ENCODE results near the gene EVI2B.
"Not testable (repeated sequence)": the region's sequence is repeated elsewhere in the genome, so short reads cannot be mapped to it uniquely, and the experiment has no call there.

EVI2B gene

GRCh38 chr17:31313982-31314781, at the start of gene EVI2B:
Gene EVI2B (minus strand): TSS chr17:31314054. CDS start chr17:31305609, 8,445 bp downstream.
- no peak for DNase-seq (ENCODE audit: low spot score)

GRCh38 chr17:31357839-31358394, 44.1 kb upstream of the EVI2B start:
- no peak for DNase-seq (ENCODE audit: low spot score)

GRCh38 chr17:31357091-31357490, 43.2 kb upstream of the EVI2B start:
- no peak for DNase-seq (ENCODE audit: low spot score)

- DNase-seq (ENCODE audit: low spot score), result no peak
Measured at GRCh38 chr17:31355935-31356334, 42.1 kb upstream of the EVI2B start.

GRCh38 chr17:31349454-31349853, 35.6 kb upstream of the EVI2B start:
- no peak for DNase-seq (ENCODE audit: low spot score)

GRCh38 chr17:31345191-31345747, 31.4 kb upstream of the EVI2B start:
- DNase-seq (ENCODE audit: low spot score), result not testable (repeated sequence)

- DNase-seq (ENCODE audit: low spot score), result no peak
Measured at GRCh38 chr17:31339906-31340661, 26.2 kb upstream of the EVI2B start.

GRCh38 chr17:31329221-31329620, 15.4 kb upstream of the EVI2B start:
- no peak for DNase-seq (ENCODE audit: low spot score)

- no peak for DNase-seq (ENCODE audit: low spot score)
Measured at GRCh38 chr17:31328160-31328535, 14.3 kb upstream of the EVI2B start.

GRCh38 chr17:31327534-31328159, 13.8 kb upstream of the EVI2B start:
- no peak for DNase-seq (ENCODE audit: low spot score)

- no peak for DNase-seq (ENCODE audit: low spot score)
Measured at GRCh38 chr17:31323551-31323950, 9.7 kb upstream of the EVI2B start.

- DNase-seq (ENCODE audit: low spot score), result no peak
Measured at GRCh38 chr17:31321966-31322365, 8.1 kb upstream of the EVI2B start.

GRCh38 chr17:31321481-31321880, 7.6 kb upstream of the EVI2B start, which contains the start of gene EVI2A:
Gene EVI2A (minus strand): TSS chr17:31321622. CDS start chr17:31319013, 2,609 bp downstream.
- no peak for DNase-seq (ENCODE audit: low spot score)

- no peak for DNase-seq (ENCODE audit: low spot score)
Measured at GRCh38 chr17:31320791-31321190, 6.9 kb upstream of the EVI2B start.

- DNase-seq (ENCODE audit: low spot score), result no peak
Measured at GRCh38 chr17:31320241-31320640, 6.4 kb upstream of the EVI2B start.

- no peak for DNase-seq (ENCODE audit: low spot score)
Measured at GRCh38 chr17:31318851-31319661, 5.2 kb upstream of the EVI2B start.

- no peak for DNase-seq (ENCODE audit: low spot score)
Measured at GRCh38 chr17:31318298-31318801, 4.5 kb upstream of the EVI2B start.

GRCh38 chr17:31314782-31315100, 887 bp upstream of the EVI2B start:
- DNase-seq (ENCODE audit: low spot score), result no peak

- not testable (repeated sequence) for DNase-seq (ENCODE audit: low spot score)
Measured at GRCh38 chr17:31312223-31312622, 1.6 kb downstream of the EVI2B start.

- DNase-seq (ENCODE audit: low spot score), result no peak
Measured at GRCh38 chr17:31311526-31311925, 2.3 kb downstream of the EVI2B start.

GRCh38 chr17:31310886-31311285, 3.0 kb downstream of the EVI2B start:
- no peak for DNase-seq (ENCODE audit: low spot score)

Data from hematopoietic multipotent progenitor cell treated with erythropoietin and hydrocortisone succinate and interleukin-3 and kit ligand, for 17 days (in vitro differentiated cells).